Smooth muscle cell (in vitro differentiated cells): Measurements from ENCODE around the gene USP36. TPM values are rescaled to one million over a fixed set of nuclear protein-coding genes. Genes with fewer than 3 reads are reported as not detected.

Source experiments
- DNase-seq: peaks from one replicate; lab custom pipeline; 2025; ENCODE audit not compliant: unreplicated experiment; lab: John Stamatoyannopoulos, UW
- H2AFZ ChIP-seq: fragments of 200-600 bp; sonication (generic); 2 replicates; pipeline ENCODE4 v1.6.0; 2016; ENCODE audit warnings: antibody characterized with exemption, low read depth, mild to moderate bottlenecking
- H3F3A ChIP-seq: fragments of 200-600 bp; sonication (generic); 2 replicates; pipeline ENCODE4 v1.6.0; 2017; ENCODE audit warnings: antibody characterized with exemption, low read depth
- H3K27ac ChIP-seq: fragments of 200-600 bp; sonication (generic); 2 replicates; pipeline ENCODE4 v1.5.1; 2016; ENCODE audit warnings: low read depth, mild to moderate bottlenecking
- H3K27me3 ChIP-seq: fragments of 200-600 bp; sonication (generic); 2 replicates; pipeline ENCODE4 v1.6.1; 2016; ENCODE audit warnings: low read depth, mild to moderate bottlenecking
- H3K36me3 ChIP-seq: fragments of 200-600 bp; sonication (generic); 2 replicates; pipeline ENCODE4 v1.5.1; 2016; ENCODE audit warnings: low read depth
- H3K4me1 ChIP-seq: fragments of 200-600 bp; sonication (generic); 2 replicates; pipeline ENCODE4 v1.5.1; 2016; ENCODE audit warnings: low read depth
- H3K4me2 ChIP-seq: fragments of 200-600 bp; sonication (generic); 2 replicates; pipeline ENCODE4 v1.6.0; 2016; ENCODE audit warnings: mild to moderate bottlenecking
- H3K4me3 ChIP-seq: fragments of 200-600 bp; sonication (generic); 2 replicates; pipeline ENCODE4 v1.5.1; 2016; ENCODE audit warnings: mild to moderate bottlenecking
- H3K79me2 ChIP-seq: fragments of 200-600 bp; sonication (generic); 2 replicates; pipeline ENCODE4 v1.6.0; 2016; ENCODE audit warnings: low read depth, mild to moderate bottlenecking
- H3K9ac ChIP-seq: fragments of 200-600 bp; sonication (generic); 2 replicates; pipeline ENCODE4 v1.6.0; 2016; ENCODE audit warnings: low read depth
- H3K9me3 ChIP-seq: fragments of 200-600 bp; sonication (generic); replicated peaks from 2 replicates; pipeline ENCODE4 v1.5.1; 2016; ENCODE audit warnings: low read depth
- H4K20me1 ChIP-seq: fragments of 200-600 bp; sonication (generic); 2 replicates; pipeline ENCODE4 v1.6.0; 2016; ENCODE audit warnings: low read depth
- WGBS: methylation state at CpG from one replicate; pipeline ENCODE4 v1.1.7; 2016; ENCODE audit warnings: low lambda C conversion rate; 5-methylcytosine and 5-hydroxymethylcytosine counted together
- polyA plus RNA-seq: library from polyadenylated mRNA; unstranded; fragments of >200 nt; fragmentation: Nextera tagmentation; extraction: Ambion mirVana; gene quantifications from 2 replicates; pipeline ENCODE4 v1.2.1, GENCODE V29; 2016
- total RNA-seq: library from RNA; depleted of rRNA; stranded (reverse); fragments of >200 nt; gene quantifications from 2 replicates; pipeline ENCODE4 v1.2.3, GENCODE V29; 2014
- TF ChIP-seq, protein P1 (sequence below): fragments of 200-600 bp; sonication (generic); IDR thresholded peaks from 2 replicates; pipeline ENCODE4 v1.5.1; 2017; ENCODE audit warnings: borderline replicate concordance, mild to moderate bottlenecking, antibody characterized with exemption; ENCODE audit not compliant: insufficient read depth, poor library complexity, severe bottlenecking

Gene USP36
- total and polyA plus RNA-seq, 2 experiments from 2014 or later = 17.6 to 29.0 TPM

DNA sequence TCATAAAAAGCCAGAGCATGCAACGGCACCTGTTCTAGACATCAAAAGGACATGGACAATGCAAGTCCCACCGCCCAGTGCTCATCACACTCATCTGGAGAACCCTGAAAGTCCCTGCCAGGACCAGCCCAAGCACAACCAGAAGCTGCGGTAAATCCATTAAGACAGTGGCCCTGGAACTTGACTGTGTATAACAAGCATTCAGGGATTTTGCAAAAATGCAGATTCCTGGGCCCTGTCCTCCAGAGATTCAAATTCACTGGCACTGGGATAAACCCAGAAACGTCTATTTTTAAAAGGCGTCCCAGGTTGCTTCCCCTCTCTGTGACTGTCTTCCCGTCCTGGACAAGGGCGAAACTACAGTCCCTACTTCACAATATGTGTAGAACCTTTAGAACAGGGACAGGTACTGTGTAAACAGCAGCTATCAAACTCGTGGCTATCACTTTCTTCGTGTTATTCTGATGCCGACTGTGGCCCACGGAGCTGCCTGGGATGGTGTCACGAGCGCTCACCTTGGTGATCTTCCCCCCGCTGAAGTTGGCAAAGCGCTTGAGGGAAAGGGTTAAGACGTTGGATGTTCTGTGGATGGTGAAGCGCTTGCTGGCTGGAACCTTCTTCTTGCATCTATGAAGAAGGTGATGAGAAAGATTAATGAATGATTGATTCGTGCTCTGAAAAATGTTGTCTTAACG, 22.3 kb downstream of the USP36 start:
- Histone ChIP-seq H3K4me3 (no peak overlapping the region), H3K27me3 (no peaks in the 10 kb centered on the region), H3K4me2 (no peak overlapping the region), H3K79me2 (no peaks in the 10 kb centered on the region), H3K9me3 (no peaks in the 10 kb centered on the region), H3F3A (peaks cover 4% of the 10 kb centered on the region), H3K4me1 (no peaks in the 10 kb centered on the region), H3K27ac (no peak overlapping the region), H3K36me3 (peaks cover 21% of the 10 kb centered on the region), H4K20me1 (peaks cover 13% of the 10 kb centered on the region), H2AFZ (no peak overlapping the region), H3K9ac (no peak overlapping the region)
- DNase-seq = no peak
- TF ChIP-seq, protein P1, sequence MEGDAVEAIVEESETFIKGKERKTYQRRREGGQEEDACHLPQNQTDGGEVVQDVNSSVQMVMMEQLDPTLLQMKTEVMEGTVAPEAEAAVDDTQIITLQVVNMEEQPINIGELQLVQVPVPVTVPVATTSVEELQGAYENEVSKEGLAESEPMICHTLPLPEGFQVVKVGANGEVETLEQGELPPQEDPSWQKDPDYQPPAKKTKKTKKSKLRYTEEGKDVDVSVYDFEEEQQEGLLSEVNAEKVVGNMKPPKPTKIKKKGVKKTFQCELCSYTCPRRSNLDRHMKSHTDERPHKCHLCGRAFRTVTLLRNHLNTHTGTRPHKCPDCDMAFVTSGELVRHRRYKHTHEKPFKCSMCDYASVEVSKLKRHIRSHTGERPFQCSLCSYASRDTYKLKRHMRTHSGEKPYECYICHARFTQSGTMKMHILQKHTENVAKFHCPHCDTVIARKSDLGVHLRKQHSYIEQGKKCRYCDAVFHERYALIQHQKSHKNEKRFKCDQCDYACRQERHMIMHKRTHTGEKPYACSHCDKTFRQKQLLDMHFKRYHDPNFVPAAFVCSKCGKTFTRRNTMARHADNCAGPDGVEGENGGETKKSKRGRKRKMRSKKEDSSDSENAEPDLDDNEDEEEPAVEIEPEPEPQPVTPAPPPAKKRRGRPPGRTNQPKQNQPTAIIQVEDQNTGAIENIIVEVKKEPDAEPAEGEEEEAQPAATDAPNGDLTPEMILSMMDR = no peak
- 95% methylated on average over 19 of the region's 19 CpGs for WGBS

DNA sequence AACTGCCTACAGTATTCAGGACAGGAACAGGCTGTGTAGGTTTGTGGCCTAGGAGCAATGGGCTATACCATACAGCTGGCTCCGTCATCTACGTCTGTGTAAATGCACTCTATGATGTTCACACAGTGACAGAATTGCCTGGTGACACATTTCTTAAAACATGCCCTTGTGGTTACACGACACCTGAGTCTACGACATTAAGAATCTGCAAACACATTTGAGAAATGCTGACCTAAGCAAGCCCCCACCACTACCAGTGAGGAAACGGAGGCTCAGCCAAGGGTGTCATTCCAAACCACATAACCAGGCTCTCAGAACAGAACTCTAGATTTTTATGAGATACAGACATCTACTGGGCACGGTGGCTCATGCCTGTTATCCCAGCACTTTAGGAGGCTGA, 23.5 kb downstream of the USP36 start:
- no peak overlapping the region for H2AFZ ChIP-seq
- H3K36me3 ChIP-seq = peaks cover 23% of the 10 kb centered on the region
- H3K27me3 ChIP-seq = no peaks in the 10 kb centered on the region
- no peaks in the 10 kb centered on the region for H3K4me1 ChIP-seq
- H3F3A ChIP-seq = no peaks in the 10 kb centered on the region
- H4K20me1 ChIP-seq = peaks cover 11% of the 10 kb centered on the region
- WGBS = 75% methylated on average over 6 of the region's 6 CpGs
- TF ChIP-seq, protein P1 = no peak
- no peak overlapping the region for H3K27ac ChIP-seq
- H3K79me2 ChIP-seq = no peaks in the 10 kb centered on the region
- H3K9ac ChIP-seq = no peak overlapping the region
- no peak overlapping the region for H3K4me2 ChIP-seq
- H3K9me3 ChIP-seq = no peaks in the 10 kb centered on the region
- no peak for DNase-seq
- no peak overlapping the region for H3K4me3 ChIP-seq

DNA sequence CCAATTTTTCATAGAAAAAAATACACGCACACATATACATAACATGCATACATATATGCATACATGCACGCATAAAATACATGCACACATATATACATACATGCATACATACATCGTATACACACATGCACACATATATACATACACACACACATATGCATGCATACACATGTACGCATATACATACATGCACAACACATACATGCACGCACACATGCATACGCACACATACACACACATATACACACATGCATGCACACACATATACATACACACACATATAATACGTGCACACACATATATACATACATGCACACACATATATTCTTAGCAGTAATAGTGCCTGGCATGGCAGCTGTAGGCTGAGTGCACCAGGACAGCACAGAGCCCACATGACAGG, 24.9 kb downstream of the USP36 start:
- Histone ChIP-seq H3K79me2 (no peaks in the 10 kb centered on the region), H3K36me3 (peaks cover 35% of the 10 kb centered on the region), H3K9ac (no peak overlapping the region), H3K27me3 (no peaks in the 10 kb centered on the region), H3F3A (no peaks in the 10 kb centered on the region), H3K9me3 (no peaks in the 10 kb centered on the region), H3K4me2 (no peak overlapping the region), H2AFZ (no peak overlapping the region), H3K4me1 (no peaks in the 10 kb centered on the region), H3K27ac (no peak overlapping the region), H3K4me3 (no peak overlapping the region), H4K20me1 (peaks cover 11% of the 10 kb centered on the region)
- WGBS = 95% methylated on average over 7 of the region's 7 CpGs
- TF ChIP-seq, protein P1 = no peak
- no peak for DNase-seq

DNA sequence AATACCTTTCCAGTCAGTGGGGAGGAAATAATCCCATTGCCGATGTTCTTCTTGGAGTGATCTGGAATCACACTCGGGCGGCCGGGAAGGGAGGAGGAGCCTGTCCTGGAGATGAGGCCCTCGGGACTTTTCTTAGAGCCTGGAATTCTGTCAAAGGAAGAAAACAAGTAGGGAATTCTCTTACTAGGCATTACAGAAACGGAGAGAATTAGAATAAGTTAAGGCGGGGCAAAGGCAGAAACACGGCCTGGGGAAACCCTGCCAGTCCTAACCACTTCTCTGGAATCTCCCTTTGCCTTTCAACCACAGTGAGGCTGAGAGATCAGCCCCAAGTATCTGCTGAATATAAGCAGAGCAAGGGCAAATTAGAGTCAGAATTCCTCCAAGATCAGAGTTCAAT, 27.8 kb downstream of the USP36 start:
- TF ChIP-seq, protein P1 = no peak
- H3K9me3 ChIP-seq = no peaks in the 10 kb centered on the region
- H3K4me2 ChIP-seq = no peak overlapping the region
- no peak for DNase-seq
- WGBS = 87% methylated on average over 8 of the region's 8 CpGs
- H3K27me3 ChIP-seq = no peaks in the 10 kb centered on the region
- H3K4me1 ChIP-seq = no peaks in the 10 kb centered on the region
- no peak overlapping the region for H3K27ac ChIP-seq
- peaks cover 4% of the 10 kb centered on the region for H3F3A ChIP-seq
- H3K9ac ChIP-seq = no peak overlapping the region
- H3K36me3 ChIP-seq = peaks cover 33% of the 10 kb centered on the region
- no peak overlapping the region for H2AFZ ChIP-seq
- no peaks in the 10 kb centered on the region for H3K79me2 ChIP-seq
- no peak overlapping the region for H3K4me3 ChIP-seq
- H4K20me1 ChIP-seq = peaks cover 11% of the 10 kb centered on the region
